LNCaP clone FGC (cell line): ENCODE measurements around the gene PIM1.

Experiments
- DNase-seq: peaks from one replicate; pipeline ENCODE4 v3.0.0-alpha.2; 2011; ENCODE audit warnings: low read depth
- H3K4me3 ChIP-seq: 2 replicates; pipeline ENCODE4 v1.5.1; 2011; ENCODE audit warnings: mild to moderate bottlenecking, low read depth, low read length, control low read depth
- CTCF ChIP-seq: IDR thresholded peaks from 2 replicates; pipeline ENCODE4 v1.5.1; 2012; ENCODE audit warnings: mild to moderate bottlenecking; ENCODE audit not compliant: control insufficient read depth, insufficient read depth; ENCODE audit errors: extremely low read depth

PIM1 gene

GRCh38 chr6:37162740-37163139 is 7.2 kb upstream of the PIM1 start:
- no peak overlapping the region for H3K4me3 ChIP-seq
- no peak for DNase-seq
- TF ChIP-seq CTCF = no peak

GRCh38 chr6:37168163-37168758 is 1.7 kb upstream of the PIM1 start:
- no peak for DNase-seq
- H3K4me3 ChIP-seq = no peak overlapping the region
- TF ChIP-seq CTCF = no peak

- DNase-seq = no peak
- TF ChIP-seq CTCF = no peak
- peak overlapping the region; percentile 55 for H3K4me3 ChIP-seq
Observed at GRCh38 chr6:37168811-37169495, 999 bp upstream of the PIM1 start.

- TF ChIP-seq CTCF = peak; percentile 33; the same call in 1 of the 2 replicates
- no peak for DNase-seq
- H3K4me3 ChIP-seq = peak overlapping the region; percentile 74
Observed at GRCh38 chr6:37170273-37171200, 585 bp downstream of the PIM1 start.

- TF ChIP-seq CTCF = no peak
- DNase-seq = no peak
- H3K4me3 ChIP-seq = peak overlapping the region; percentile 74
Observed at GRCh38 chr6:37171201-37171969, 1.4 kb downstream of the PIM1 start.

GRCh38 chr6:37171970-37172812 is 2.2 kb downstream of the PIM1 start:
- DNase-seq = peak; percentile 85
- H3K4me3 ChIP-seq = peak overlapping the region; percentile 74
- peak; percentile 80 for TF ChIP-seq CTCF
